ENCODE measurements around the gene ATP11C.

ATP11C gene

DNA sequence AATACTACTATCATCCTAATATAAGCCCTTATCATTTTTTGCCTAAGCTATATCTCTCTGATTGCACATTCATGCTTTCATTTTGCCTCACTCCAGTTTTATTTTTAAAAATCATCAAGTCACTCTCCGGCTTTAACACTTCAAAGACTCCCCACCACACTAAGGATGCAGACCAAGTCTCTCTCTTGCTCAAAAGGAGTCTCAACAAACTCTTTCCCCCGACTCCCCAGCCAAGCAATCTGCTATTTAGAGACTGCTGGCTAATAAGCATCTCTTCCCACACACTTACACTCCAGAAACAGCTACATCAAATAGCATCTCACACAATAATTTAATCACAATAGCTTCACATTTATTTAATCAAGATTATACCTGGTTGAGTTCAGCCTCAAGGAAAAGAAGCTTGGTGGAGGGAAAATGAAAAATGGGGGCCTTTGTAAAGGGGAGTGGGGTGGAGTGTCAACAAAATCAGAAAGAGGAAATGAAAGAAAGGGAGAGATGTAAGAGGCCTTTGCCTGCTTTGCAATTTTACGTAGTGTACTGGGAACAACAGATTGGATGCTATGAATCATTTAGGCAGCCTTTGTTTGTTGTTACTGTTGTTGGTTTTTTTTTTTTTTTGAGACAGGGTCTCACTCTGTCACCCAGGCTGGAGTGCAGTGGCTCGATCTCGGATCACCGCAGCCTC, 120.8 kb downstream of the ATP11C start:
- DNase-seq (ENCODE audit: low spot score), result peak; percentile 4
- TF ChIP-seq, protein P1, sequence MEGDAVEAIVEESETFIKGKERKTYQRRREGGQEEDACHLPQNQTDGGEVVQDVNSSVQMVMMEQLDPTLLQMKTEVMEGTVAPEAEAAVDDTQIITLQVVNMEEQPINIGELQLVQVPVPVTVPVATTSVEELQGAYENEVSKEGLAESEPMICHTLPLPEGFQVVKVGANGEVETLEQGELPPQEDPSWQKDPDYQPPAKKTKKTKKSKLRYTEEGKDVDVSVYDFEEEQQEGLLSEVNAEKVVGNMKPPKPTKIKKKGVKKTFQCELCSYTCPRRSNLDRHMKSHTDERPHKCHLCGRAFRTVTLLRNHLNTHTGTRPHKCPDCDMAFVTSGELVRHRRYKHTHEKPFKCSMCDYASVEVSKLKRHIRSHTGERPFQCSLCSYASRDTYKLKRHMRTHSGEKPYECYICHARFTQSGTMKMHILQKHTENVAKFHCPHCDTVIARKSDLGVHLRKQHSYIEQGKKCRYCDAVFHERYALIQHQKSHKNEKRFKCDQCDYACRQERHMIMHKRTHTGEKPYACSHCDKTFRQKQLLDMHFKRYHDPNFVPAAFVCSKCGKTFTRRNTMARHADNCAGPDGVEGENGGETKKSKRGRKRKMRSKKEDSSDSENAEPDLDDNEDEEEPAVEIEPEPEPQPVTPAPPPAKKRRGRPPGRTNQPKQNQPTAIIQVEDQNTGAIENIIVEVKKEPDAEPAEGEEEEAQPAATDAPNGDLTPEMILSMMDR (IDR thresholded peaks at IDR 0.05; ENCODE audit: extremely low read depth, missing control alignments), result no peak

DNA sequence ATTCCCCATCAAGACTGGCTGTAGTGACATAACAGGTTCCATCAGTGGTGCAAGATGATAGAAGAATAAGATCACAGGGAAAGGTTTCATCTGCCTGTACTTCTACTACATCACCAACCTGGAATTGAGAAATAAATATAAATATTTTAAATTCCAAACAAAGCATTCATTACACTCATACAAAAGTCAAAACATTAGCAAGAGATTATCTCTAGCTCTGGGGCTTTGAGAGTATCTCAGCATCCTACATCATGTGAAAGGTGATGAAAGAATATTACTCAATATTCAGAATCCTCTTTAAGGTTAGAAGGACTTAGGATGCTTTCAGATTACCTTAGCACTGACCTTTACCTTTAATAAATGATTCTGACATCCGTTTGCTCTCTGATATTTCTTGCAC, 128.4 kb downstream of the ATP11C start:
- TF ChIP-seq, protein P1 (IDR thresholded peaks at IDR 0.05; ENCODE audit: extremely low read depth, missing control alignments), result no peak
- no peak for DNase-seq (ENCODE audit: low spot score)

DNA sequence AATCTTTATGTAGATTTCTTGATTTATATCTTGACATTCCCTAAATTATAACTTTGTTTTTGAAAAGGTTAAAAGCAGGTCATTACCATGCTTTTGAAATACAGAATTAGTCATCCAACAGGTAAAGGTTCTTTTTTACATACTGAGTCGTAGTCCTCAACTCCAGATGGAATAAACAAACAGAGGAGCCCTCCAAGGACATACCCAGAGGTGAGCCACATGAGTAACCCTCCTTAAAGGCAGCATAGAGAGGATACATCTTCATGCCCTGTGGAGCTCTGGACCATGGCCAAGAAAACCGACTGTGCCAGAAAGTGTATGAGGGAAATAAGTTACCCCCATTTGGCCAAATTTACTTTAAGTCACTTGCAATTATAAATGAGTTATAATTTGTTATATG, 129.6 kb downstream of the ATP11C start:
- TF ChIP-seq, protein P1 (IDR thresholded peaks at IDR 0.05; ENCODE audit: extremely low read depth, missing control alignments), result no peak
- no peak for DNase-seq (ENCODE audit: low spot score)

DNA sequence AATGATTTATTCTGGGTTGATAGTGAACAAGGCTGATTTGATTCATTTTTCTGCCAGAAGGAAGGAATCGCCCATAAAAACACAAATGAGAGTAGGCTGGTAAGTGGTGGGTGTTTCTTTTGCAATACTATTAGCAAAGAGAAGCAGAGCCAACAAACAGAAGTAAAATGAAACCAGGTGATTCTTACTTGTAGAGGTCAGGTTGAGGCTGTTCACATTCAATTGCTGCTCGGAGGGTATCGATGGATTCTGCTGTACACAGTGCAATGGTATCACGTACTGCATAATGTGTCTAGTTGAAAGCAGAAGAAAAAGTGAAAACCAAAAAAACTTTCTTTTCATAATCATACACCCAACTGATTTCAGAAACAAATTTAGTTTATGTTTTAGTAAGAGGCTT, 130.8 kb downstream of the ATP11C start:
- no peak for DNase-seq (ENCODE audit: low spot score)
- TF ChIP-seq, protein P1 (IDR thresholded peaks at IDR 0.05; ENCODE audit: extremely low read depth, missing control alignments), result no peak

DNA sequence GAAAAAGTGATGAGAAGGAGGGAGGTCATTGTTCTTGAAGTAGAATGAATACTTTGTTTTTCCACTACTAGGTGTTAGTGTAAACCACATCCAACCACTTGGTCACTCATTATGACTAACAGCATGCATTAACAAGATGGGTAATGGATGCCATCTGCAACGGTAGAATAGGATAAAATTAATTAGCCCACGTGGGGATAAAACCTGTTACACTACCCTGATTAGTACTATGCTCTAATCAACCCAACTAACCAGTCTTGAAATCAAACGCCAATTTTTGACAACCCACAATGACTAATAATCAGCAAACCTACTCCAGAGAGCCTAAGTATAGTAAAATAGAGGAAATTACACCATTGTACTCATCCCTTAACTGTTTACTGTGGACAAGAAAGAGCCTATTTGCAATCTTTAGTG, 131.4 kb downstream of the ATP11C start:
- no peak for DNase-seq (ENCODE audit: low spot score)
- TF ChIP-seq, protein P1 (IDR thresholded peaks at IDR 0.05; ENCODE audit: extremely low read depth, missing control alignments), result no peak

DNA sequence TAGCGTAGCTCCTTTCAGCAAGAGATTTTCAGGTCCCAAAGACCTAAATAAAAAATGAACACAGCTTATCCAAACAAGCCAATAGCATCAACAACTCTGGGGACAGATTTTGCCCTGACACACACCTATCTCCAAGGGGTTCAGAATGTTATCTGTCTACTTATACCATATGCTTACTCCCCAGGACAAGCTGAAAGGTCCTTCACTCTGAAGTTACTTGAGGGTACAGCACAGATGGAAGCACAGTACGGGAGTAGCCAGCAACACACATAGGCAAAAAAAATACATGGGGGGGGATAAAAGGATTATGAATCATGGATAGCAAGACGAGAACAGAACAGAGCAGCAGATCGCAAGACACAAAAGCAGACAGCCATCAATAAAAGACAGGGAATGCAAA, 134.2 kb downstream of the ATP11C start:
- TF ChIP-seq, protein P1 (IDR thresholded peaks at IDR 0.05; ENCODE audit: extremely low read depth, missing control alignments), result no peak
- DNase-seq (ENCODE audit: low spot score), result no peak

DNA sequence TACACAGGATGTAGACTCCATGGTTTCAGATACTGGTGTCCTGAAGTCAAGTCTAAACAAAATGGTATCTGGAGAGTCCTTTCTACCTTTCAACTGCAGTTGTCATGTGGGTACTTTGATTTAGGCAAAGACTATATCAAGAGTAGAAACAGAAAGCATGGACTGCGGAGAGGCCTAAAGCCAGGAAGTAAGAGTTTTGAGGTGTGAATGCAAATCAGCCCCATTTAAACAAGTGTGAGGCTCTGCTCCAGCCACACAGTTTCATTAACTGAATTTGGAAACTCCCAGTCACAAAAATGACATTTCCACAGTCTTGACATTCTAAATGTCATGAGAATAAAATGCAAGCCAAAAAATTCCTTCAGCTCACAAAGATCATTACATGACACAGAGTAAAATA, 137.7 kb downstream of the ATP11C start:
- TF ChIP-seq, protein P1 (IDR thresholded peaks at IDR 0.05; ENCODE audit: extremely low read depth, missing control alignments), result no peak
- peak; percentile 20 for DNase-seq (ENCODE audit: low spot score)

Measured in GM20000 (cell line).